Measurements from ENCODE around the gene FCHSD2. TPM values are rescaled to one million over a fixed set of nuclear protein-coding genes. Genes with fewer than 3 reads are reported as not detected.

Gene FCHSD2
- total and polyA plus RNA-seq, 2 of the 8 experiments (the other 6 are each of a cell fraction or from before 2014, with no cell fraction given) = 4.1 to 7.8 TPM

DNA sequence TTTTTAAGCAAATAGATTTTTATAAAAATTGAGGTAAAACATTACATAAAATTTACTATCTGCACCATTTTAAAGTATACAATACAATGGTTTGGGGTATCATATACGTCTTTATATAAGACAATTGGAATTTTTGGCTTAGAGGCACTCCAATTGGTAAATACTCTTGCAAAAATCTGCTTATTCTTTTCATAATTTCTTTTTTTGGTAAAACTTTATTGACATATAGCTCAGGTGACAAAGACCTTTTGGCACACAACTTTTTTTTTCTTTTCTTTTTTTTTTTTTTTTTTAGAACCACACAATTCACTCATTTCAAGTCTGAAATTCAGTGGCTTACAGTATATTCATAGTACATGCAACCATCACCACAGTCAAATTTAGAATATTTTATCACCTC is 270.1 kb downstream of the FCHSD2 start:
- no peak for DNase-seq (ENCODE audit: low read depth in 1 of 2, low spot score in 2 of 2)
- POLR2A ChIA-PET (ENCODE audit: partially characterized antibody) = no interaction called here

More for the DNA sequence above, 270.1 kb downstream of the FCHSD2 start:
- Histone ChIP-seq H3K79me2 (ENCODE audit: control insufficient read depth in 1 of 2, insufficient read depth in 2 of 2, low read length in 2 of 2) (no peaks in the 10 kb centered on the region), H2BK120ac (replicated peaks; ENCODE audit: low read depth, low read length) (no peak overlapping the region), H3K27ac (ENCODE audit: low read depth, low read length) (no peak overlapping the region), H4K5ac (ENCODE audit: insufficient read length, low read depth, low read length) (no peak overlapping the region), H2BK15ac (ENCODE audit: low read length) (no peak overlapping the region), H3K27me3 (replicated peaks in 1 of 4; ENCODE audit: control insufficient read depth in 3 of 4, extremely low read depth in 1 of 4, insufficient read depth in 3 of 4, low read length in 3 of 4) (no peaks in the 10 kb centered on the region), H3K9me3 (ENCODE audit: insufficient read depth in 2 of 2, low read depth in 1 of 2, low read length in 1 of 2) (no peaks in the 10 kb centered on the region), H3K4me3 (ENCODE audit: extremely low read depth in 1 of 4, insufficient read depth in 2 of 4, low read depth in 3 of 4, low read length in 4 of 4) (no peak overlapping the region), H4K20me1 (replicated peaks in 1 of 2; ENCODE audit: control insufficient read depth in 1 of 2, insufficient read depth in 2 of 2, low read length in 2 of 2) (no peaks in the 10 kb centered on the region), H3K4me1 (replicated peaks in 1 of 4; ENCODE audit: control insufficient read depth in 3 of 4, insufficient read depth in 4 of 4, low read length in 3 of 4) (no peaks in the 10 kb centered on the region), H3K23me2 (ENCODE audit: low read depth, low read length) (no peaks in the 10 kb centered on the region), H2AFZ (ENCODE audit: low read length) (no peak overlapping the region), H2AK5ac (ENCODE audit: low read depth, low read length) (no peak overlapping the region), H3K56ac (replicated peaks; ENCODE audit: insufficient read length, low read depth, low read length) (no peak overlapping the region), H3K23ac (ENCODE audit: insufficient read length) (no peak overlapping the region), H3K14ac (ENCODE audit: insufficient read length) (no peak overlapping the region), H2BK20ac (ENCODE audit: low read length) (no peak overlapping the region), H3K18ac (ENCODE audit: extremely low read depth, low read length) (no peak overlapping the region), H3K4me2 (ENCODE audit: insufficient read depth in 1 of 2, low read depth in 2 of 2, low read length in 2 of 2) (no peak overlapping the region), H3K4ac (replicated peaks; ENCODE audit: insufficient read length, low read depth, low read length) (no peak overlapping the region), H2BK5ac (ENCODE audit: low read depth, low read length) (no peak overlapping the region), H3K36me3 (ENCODE audit: control insufficient read depth in 2 of 4, insufficient read depth in 4 of 4, low read length in 3 of 4) (no peaks in the 10 kb centered on the region), H3K79me1 (ENCODE audit: low read depth, low read length) (no peaks in the 10 kb centered on the region), H2BK12ac (ENCODE audit: low read depth, low read length) (no peak overlapping the region), H4K8ac (ENCODE audit: extremely low read depth, insufficient read depth, low read length) (no peak overlapping the region), H4K91ac (replicated peaks; ENCODE audit: insufficient read length, low read length) (no peak overlapping the region), H3K9ac (replicated peaks in 1 of 4; ENCODE audit: extremely low read depth in 1 of 4, low read depth in 3 of 4, low read length in 3 of 4) (no peak overlapping the region)
- no peak for FAIRE-seq
- WGBS, 2 experiments (ENCODE audit: extremely low coverage in 1 of 2, insufficient coverage in 1 of 2, insufficient read length in 1 of 2, insufficient replicate concordance in 2 of 2, low coverage in 1 of 2, low lambda C conversion rate in 2 of 2, missing lambda C conversion rate in 1 of 2) = 86% methylated on average over 1 of the region's 1 CpG; no CpG with 5 or more reads in 1 of the 2 experiments
- CTCF ChIA-PET (ENCODE audit: partially characterized antibody) = interaction anchor here (0.7 to 2.4 kb wide), 2 partner anchors 36 to 40 kb away, joined by 3 to 6 read pairs; no protein-coding TSS in a partner anchor
- TF ChIP-seq HDAC6 (IDR thresholded peaks at IDR 0.05; ENCODE audit: low read depth, low read length) (no peak), NRF1 (IDR thresholded peaks at IDR 0.05; ENCODE audit: low read depth, low read length) (no peak), RXRA (IDR thresholded peaks at IDR 0.05; ENCODE audit: insufficient read depth, low read depth, low read length) (no peak), POLR2A (IDR thresholded peaks at IDR 0.05; ENCODE audit: control extremely low read depth in 1 of 2, low read depth in 2 of 2, low read length in 2 of 2) (no peak), POU5F1 (IDR thresholded peaks at IDR 0.05; ENCODE audit: low read depth, low read length) (no peak), CTBP2 (IDR thresholded peaks at IDR 0.05; ENCODE audit: borderline replicate concordance, insufficient read depth, insufficient read length, low read length) (no peak), KDM1A (IDR thresholded peaks at IDR 0.05; ENCODE audit: borderline replicate concordance, low read length) (no peak), CBX8 (IDR thresholded peaks at IDR 0.05; ENCODE audit: borderline replicate concordance, low read depth, low read length) (no peak), BACH1 (IDR thresholded peaks at IDR 0.05; ENCODE audit: low read length) (no peak), RFX5 (IDR thresholded peaks at IDR 0.05; ENCODE audit: borderline replicate concordance, low read depth, low read length) (no peak)
- TF ChIP-seq, protein P1, sequence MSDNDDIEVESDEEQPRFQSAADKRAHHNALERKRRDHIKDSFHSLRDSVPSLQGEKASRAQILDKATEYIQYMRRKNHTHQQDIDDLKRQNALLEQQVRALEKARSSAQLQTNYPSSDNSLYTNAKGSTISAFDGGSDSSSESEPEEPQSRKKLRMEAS (IDR thresholded peaks at IDR 0.05) = no peak
